ENCODE data around the gene TERF2IP.

GRCh38 chr16:75615619-75616018 lies 32.0 kb upstream of the TERF2IP start:
- TF ChIP-seq POLR2A (IDR thresholded peaks at IDR 0.05; ENCODE audit: low read depth, low read length) (no peak), POLR2AphosphoS5 (IDR thresholded peaks at IDR 0.05; ENCODE audit: low read depth, low read length) (no peak), TAF1 (IDR thresholded peaks at IDR 0.05; ENCODE audit: borderline replicate concordance, low read depth, low read length) (no peak)

All from GM12892 (cell line).